GM12872 (cell line): ENCODE data around the gene FLOT2.

Experiments used
- CTCF ChIP-seq: IDR thresholded peaks from 3 replicates; pipeline ENCODE4 v1.5.1; 2011; ENCODE audit warnings: low read depth, mild to moderate bottlenecking, low read length, moderate library complexity; ENCODE audit not compliant: insufficient read depth

The FLOT2 gene

DNA sequence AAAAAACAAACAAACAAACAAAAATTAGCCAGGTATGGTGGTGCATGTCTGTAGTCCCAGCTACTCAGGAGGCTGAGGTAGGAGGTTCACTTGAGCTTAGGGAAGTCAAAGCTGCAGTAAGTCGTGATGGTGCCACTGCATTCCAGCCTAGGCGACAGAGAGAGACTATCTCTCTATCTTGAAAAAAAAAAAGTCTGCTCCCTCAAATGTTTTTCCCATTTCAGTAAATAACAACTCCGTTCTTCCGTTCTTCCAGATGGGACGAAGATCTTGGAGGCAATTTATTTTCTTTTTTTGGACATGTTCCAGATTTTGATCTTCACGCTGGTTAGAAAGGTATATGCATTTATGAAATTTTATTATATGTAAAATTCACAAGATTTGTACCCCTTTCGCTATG is 23.7 kb downstream of the FLOT2 start:
- no peak for TF ChIP-seq CTCF

- no peak for TF ChIP-seq CTCF
Measured at GRCh38 chr17:28871056-28871579, 26.4 kb downstream of the FLOT2 start.

DNA sequence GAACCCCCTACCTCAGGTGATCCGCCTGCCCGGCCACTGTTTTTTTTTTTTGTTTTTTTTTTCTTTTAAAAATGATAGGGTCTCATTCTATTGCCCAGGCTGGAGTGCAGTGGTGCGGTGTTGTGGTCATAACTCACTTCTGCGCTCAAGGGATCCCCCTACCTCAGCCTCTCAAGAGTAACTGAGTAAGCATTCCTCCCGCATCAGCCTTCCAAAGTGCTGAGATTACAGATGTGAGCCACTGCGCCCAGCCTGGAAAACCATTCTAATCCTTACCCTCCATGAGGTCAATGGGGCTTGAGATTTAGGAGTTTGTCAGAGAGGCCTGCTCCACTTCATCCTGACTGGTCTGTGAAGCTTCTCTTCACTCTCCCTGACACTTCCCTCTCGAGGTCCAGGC is 30.3 kb downstream of the FLOT2 start:
- TF ChIP-seq CTCF: no peak

GRCh38 chr17:28865946-28866752 is 31.4 kb downstream of the FLOT2 start:
- TF ChIP-seq CTCF: no peak

GRCh38 chr17:28864991-28865849 is 32.3 kb downstream of the FLOT2 start:
- TF ChIP-seq CTCF: no peak

DNA sequence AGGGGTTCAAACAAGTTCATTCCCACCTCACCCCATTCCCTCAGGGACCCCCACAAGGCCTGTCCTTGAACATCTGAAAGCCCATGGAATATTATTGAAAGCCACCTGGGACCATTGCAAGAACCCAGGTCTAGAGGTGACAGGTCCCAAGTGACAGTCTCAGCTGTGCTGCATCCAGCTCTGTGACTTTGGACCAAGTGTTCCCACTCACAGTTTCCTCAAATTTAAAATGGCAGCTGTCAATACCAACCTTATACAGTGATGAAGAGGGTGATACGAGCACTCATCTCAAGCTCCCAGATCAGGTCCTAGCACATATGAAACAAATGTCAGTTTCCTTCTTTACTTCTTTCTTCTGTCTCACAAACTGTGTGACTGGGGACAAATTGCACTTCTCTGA is 33.6 kb downstream of the FLOT2 start:
- TF ChIP-seq CTCF: no peak

DNA sequence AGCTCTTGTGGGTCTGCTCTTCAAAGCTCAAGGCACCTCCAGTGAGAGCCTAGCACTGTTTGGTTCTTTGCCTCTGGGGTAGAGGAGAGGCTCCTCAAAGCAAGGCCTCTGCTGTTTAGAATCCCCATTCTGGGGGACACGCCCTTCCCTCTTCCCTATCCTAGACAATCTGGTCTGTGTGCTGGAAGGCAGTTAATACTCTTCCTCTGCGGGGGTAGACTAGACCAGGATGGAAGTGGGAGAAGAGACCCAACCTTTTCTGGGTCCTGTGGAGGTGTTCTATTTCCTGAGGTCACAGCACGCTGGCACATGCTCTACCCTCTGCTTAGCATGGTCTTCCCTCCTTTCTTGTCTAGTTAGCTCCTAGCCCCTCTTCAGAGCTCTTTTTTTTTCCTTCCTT is 35.0 kb downstream of the FLOT2 start:
- TF ChIP-seq CTCF: no peak
